HG02973 (cell line): ENCODE results near the gene ACAD8.

Source experiments
- ATAC-seq: cut with Tn5 transposase; IDR thresholded peaks from one replicate; pipeline ENCODE4 v1.9.1; 2021; ENCODE audit warnings: moderate library complexity; ENCODE audit not compliant: unreplicated experiment

ACAD8 gene

GRCh38 chr11:134288486-134288885, 35.1 kb downstream of the ACAD8 start:
- ATAC-seq, result no peak

GRCh38 chr11:134289167-134289566, 35.8 kb downstream of the ACAD8 start:
- no peak for ATAC-seq

GRCh38 chr11:134289789-134290188, 36.4 kb downstream of the ACAD8 start:
- ATAC-seq, result no peak

GRCh38 chr11:134290646-134291045, 37.3 kb downstream of the ACAD8 start:
- ATAC-seq, result no peak

- ATAC-seq, result no peak
Observed at GRCh38 chr11:134291196-134291595, 37.8 kb downstream of the ACAD8 start.

GRCh38 chr11:134292661-134293060, 39.3 kb downstream of the ACAD8 start:
- no peak for ATAC-seq

- ATAC-seq, result no peak
Observed at GRCh38 chr11:134293119-134294113, 40.0 kb downstream of the ACAD8 start.

- no peak for ATAC-seq
Observed at GRCh38 chr11:134294664-134295063, 41.3 kb downstream of the ACAD8 start.

GRCh38 chr11:134312223-134312622, 58.9 kb downstream of the ACAD8 start:
- no peak for ATAC-seq

- no peak for ATAC-seq
Observed at GRCh38 chr11:134312807-134313206, 59.4 kb downstream of the ACAD8 start.

GRCh38 chr11:134313379-134313778, 60.0 kb downstream of the ACAD8 start:
- ATAC-seq, result no peak

- no peak for ATAC-seq
Observed at GRCh38 chr11:134313821-134314607, 60.6 kb downstream of the ACAD8 start.
